Stomach (tissue), 9 donors: ENCODE data around the gene SLC6A18. TPM values are rescaled to one million over a fixed set of nuclear protein-coding genes. Genes with fewer than 3 reads are reported as not detected.

Experiments used
- DNase-seq, 2 donors: peaks; one replicate each; pipeline versions ENCODE4 v3.0.0 to v3.0.0-alpha.2; 2013 to 2019
- H3K27ac ChIP-seq, 5 donors: fragments of 200-600 bp in 4 of 5; sonication (generic) in 4 of 5; one replicate each; pipeline ENCODE4 v1.5.1; 2013 to 2019; ENCODE audit warnings: mild to moderate bottlenecking in 1 of 5, moderate library complexity in 1 of 5
- H3K27me3 ChIP-seq, 3 donors: fragments of 200-600 bp; sonication (generic); one replicate each; pipeline ENCODE4 v1.5.1; 2017 to 2019; ENCODE audit warnings: mixed run types in 1 of 3
- H3K36me3 ChIP-seq, 4 donors: fragments of 200-600 bp; sonication (generic); 1 replicate in 3 of 4; 2 replicates in 1 of 4; pipeline ENCODE4 v1.5.1; 2016 to 2019
- H3K4me1 ChIP-seq, 4 donors: fragments of 200-600 bp; sonication (generic); one replicate each; pipeline ENCODE4 v1.5.1; 2016 to 2019
- H3K4me3 ChIP-seq, 4 donors: fragments of 200-600 bp; sonication (generic) in 3 of 4; one replicate each; pipeline ENCODE4 v1.5.1; 2016 to 2019; ENCODE audit warnings: mild to moderate bottlenecking in 1 of 4
- H3K9me3 ChIP-seq, 4 donors: fragments of 200-600 bp; sonication (generic); one replicate each; pipeline ENCODE4 v1.5.1; 2016 to 2019
- CTCF ChIP-seq, 7 experiments: fragments of 450-650 bp in 4 of 7; fragments of 200-600 bp in 3 of 7; sonication (generic) in 3 of 7; IDR thresholded peaks; one replicate each; pipeline ENCODE4 v1.5.1; 2016 to 2019; ENCODE audit warnings: antibody characterized with exemption in 7 of 7, control low read depth in 2 of 7, mild to moderate bottlenecking in 1 of 7
- EP300 ChIP-seq: sonication (generic); formaldehyde crosslinking; IDR thresholded peaks from one replicate; pipeline ENCODE4 v1.6.1; 2017; ENCODE audit warnings: antibody characterized with exemption
- POLR2A ChIP-seq, 4 donors: fragments of 450-650 bp; IDR thresholded peaks; one replicate each; pipeline ENCODE4 v1.6.1; 2016; ENCODE audit warnings: antibody characterized with exemption in 4 of 4, control low read depth in 2 of 4, mild to moderate bottlenecking in 1 of 4, moderate library complexity in 1 of 4
- POLR2AphosphoS5 ChIP-seq, 3 donors: sonication (generic); formaldehyde crosslinking; IDR thresholded peaks; one replicate each; pipeline ENCODE4 v1.6.1; 2016; ENCODE audit warnings: antibody characterized with exemption in 3 of 3
- WGBS, 5 donors: extraction: QIAGEN DNeasy Blood & Tissue Kit in 3 of 5; methylation state at CpG; one replicate each; pipeline versions ENCODE4 v1.1.5 to v1.1.7; 2013 to 2018; 5-methylcytosine and 5-hydroxymethylcytosine counted together
- intact Hi-C: fragments of 100-400 bp; cut with DNase I; formaldehyde crosslinking; loops from one replicate; pipeline ENCODE4 v1.15.1; 2023; ENCODE audit warnings: low total_unique reads
- polyA plus RNA-seq, 3 donors: library from polyadenylated mRNA; stranded (reverse); fragments of 200-250 nt; gene quantifications; one replicate each; pipeline ENCODE4 v1.2.3, GENCODE V29; 2013
- total RNA-seq, 5 donors: library from RNA; depleted of rRNA; stranded (reverse); fragments of >200 nt; gene quantifications; one replicate each; pipeline versions ENCODE4 v1.1.0 to v1.2.3, GENCODE V29; 2014 to 2016
- donor health status: healthy with polysubstance abuse.
- donor health status: Bipolar disorder and iron deficiency.
- donor health status: healthy.

The SLC6A18 gene
- total and polyA plus RNA-seq, 8 donors = not detected

GRCh38 chr5:1214936-1215220 is 10.3 kb upstream of the SLC6A18 start:
- Histone ChIP-seq H3K27me3 (peaks cover 0 to 44% (median 0%) of the 10 kb centered on the region in 3 donors), H3K27ac (no peak overlapping the region), H3K36me3 (no peaks in the 10 kb centered on the region), H3K4me3 (no peak overlapping the region), H3K4me1 (no peaks in the 10 kb centered on the region), H3K9me3 (peaks cover 0 to 6% (median 0%) of the 10 kb centered on the region in 4 donors)
- 67 to 90% (median 81%) methylated on average over 2 of the region's 2 CpGs for WGBS, 5 donors
- no peak for TF ChIP-seq EP300
- no peak for TF ChIP-seq POLR2AphosphoS5 (IDR thresholded peaks at IDR 0.05)
- no peak for TF ChIP-seq POLR2A (IDR thresholded peaks at IDR 0.05)
- no peak for TF ChIP-seq CTCF (IDR thresholded peaks at IDR 0.05)
- DNase-seq = no peak
- intact Hi-C loops = no loop called here

GRCh38 chr5:1215320-1216096 is 9.7 kb upstream of the SLC6A18 start:
- no peak for TF ChIP-seq CTCF (IDR thresholded peaks at IDR 0.05)
- TF ChIP-seq EP300 = no peak
- TF ChIP-seq POLR2AphosphoS5 (IDR thresholded peaks at IDR 0.05) = no peak
- TF ChIP-seq POLR2A (IDR thresholded peaks at IDR 0.05) = no peak
- 93 to 95% (median 94%) methylated on average over 22 to 23 of the region's 23 CpGs for WGBS, 5 donors
- Histone ChIP-seq H3K9me3 (peaks cover 0 to 6% (median 0%) of the 10 kb centered on the region in 4 donors), H3K27ac (no peak overlapping the region), H3K27me3 (peaks cover 0 to 40% (median 0%) of the 10 kb centered on the region in 3 donors), H3K4me3 (no peak overlapping the region), H3K4me1 (no peaks in the 10 kb centered on the region), H3K36me3 (no peaks in the 10 kb centered on the region)
- intact Hi-C loops = no loop called here
- DNase-seq = no peak

GRCh38 chr5:1216211-1216917 is 8.8 kb upstream of the SLC6A18 start:
- Histone ChIP-seq H3K9me3 (peaks cover 0 to 6% (median 0%) of the 10 kb centered on the region in 4 donors), H3K27ac (no peak overlapping the region), H3K4me1 (no peaks in the 10 kb centered on the region), H3K36me3 (no peaks in the 10 kb centered on the region), H3K4me3 (no peak overlapping the region), H3K27me3 (peaks cover 0 to 39% (median 0%) of the 10 kb centered on the region in 3 donors)
- intact Hi-C loops = no loop called here
- TF ChIP-seq POLR2A (IDR thresholded peaks at IDR 0.05) = no peak
- no peak for TF ChIP-seq CTCF (IDR thresholded peaks at IDR 0.05)
- no peak for TF ChIP-seq EP300
- TF ChIP-seq POLR2AphosphoS5 (IDR thresholded peaks at IDR 0.05) = no peak
- no peak for DNase-seq
- 91 to 94% (median 94%) methylated on average over 19 to 38 of the region's 38 CpGs for WGBS, 5 donors

DNA sequence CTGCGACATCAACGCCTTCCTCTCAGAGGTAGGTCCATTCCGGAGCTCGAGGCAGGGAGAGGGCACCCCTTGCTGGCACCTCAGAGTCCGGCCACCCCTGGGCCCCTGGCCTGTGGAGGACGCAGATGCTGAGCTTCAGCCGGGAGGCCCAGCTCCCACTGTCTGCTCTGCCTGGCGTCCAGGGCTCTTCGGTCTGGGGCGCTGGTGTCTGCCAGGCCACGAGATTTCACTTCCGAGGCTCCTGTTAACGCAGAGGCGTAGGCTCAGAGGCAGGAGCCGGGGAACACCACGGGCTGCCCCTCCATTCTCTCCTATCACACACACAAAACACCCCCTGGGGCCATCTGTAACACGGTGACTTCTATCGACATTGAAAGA is 8.3 kb upstream of the SLC6A18 start:
- TF ChIP-seq EP300 (no peak), CTCF (IDR thresholded peaks at IDR 0.05) (no peak), POLR2A (IDR thresholded peaks at IDR 0.05) (no peak), POLR2AphosphoS5 (IDR thresholded peaks at IDR 0.05) (no peak)
- Histone ChIP-seq H3K27ac (no peak overlapping the region), H3K4me1 (no peaks in the 10 kb centered on the region), H3K36me3 (no peaks in the 10 kb centered on the region), H3K4me3 (no peak overlapping the region), H3K27me3 (peaks cover 0 to 39% (median 0%) of the 10 kb centered on the region in 3 donors), H3K9me3 (peaks cover 0 to 6% (median 0%) of the 10 kb centered on the region in 4 donors)
- intact Hi-C loops = no loop called here
- no peak for DNase-seq
- WGBS, 5 donors = 82 to 89% (median 87%) methylated on average over 16 to 18 of the region's 18 CpGs
